ENCODE data around the gene TLR6. TPM values are rescaled to one million over a fixed set of nuclear protein-coding genes. Genes with fewer than 3 reads are reported as not detected.
A peak's percentile ranks its signal among the peaks of the same experiment; 100 is the strongest.

Gene TLR6
- total and polyA plus RNA-seq, 4 donors, result 1.4 to 6.1 (median 2.3) TPM

GRCh38 chr4:38831653-38832052 is 25.0 kb downstream of the TLR6 start:
- no peak for DNase-seq (ENCODE audit: low read depth in 4 of 6, low spot score in 6 of 6)
- Histone ChIP-seq H3K36me3 (ENCODE audit: control insufficient read depth, insufficient read depth, low read length) (no peaks in the 10 kb centered on the region), H3K27ac (ENCODE audit: low read depth, low read length) (no peak overlapping the region), H3K4me3 (ENCODE audit: low read depth, low read length) (no peak overlapping the region), H3K27me3 (ENCODE audit: control insufficient read depth, insufficient read depth, low read length) (no peaks in the 10 kb centered on the region), H3K4me1 (ENCODE audit: control insufficient read depth, insufficient read depth, low read length) (no peaks in the 10 kb centered on the region), H3K9me3 (ENCODE audit: control insufficient read depth, insufficient read depth, low read length) (peaks cover 8% of the 10 kb centered on the region)

GRCh38 chr4:38829237-38829636 is 27.4 kb downstream of the TLR6 start:
- DNase-seq (ENCODE audit: low read depth in 4 of 6, low spot score in 6 of 6), result no peak
- Histone ChIP-seq H3K4me3 (ENCODE audit: low read depth, low read length) (no peak overlapping the region), H3K4me1 (ENCODE audit: control insufficient read depth, insufficient read depth, low read length) (no peaks in the 10 kb centered on the region), H3K27me3 (ENCODE audit: control insufficient read depth, insufficient read depth, low read length) (no peaks in the 10 kb centered on the region), H3K9me3 (ENCODE audit: control insufficient read depth, insufficient read depth, low read length) (peaks cover under 1% of the 10 kb centered on the region), H3K27ac (ENCODE audit: low read depth, low read length) (no peak overlapping the region), H3K36me3 (ENCODE audit: control insufficient read depth, insufficient read depth, low read length) (no peaks in the 10 kb centered on the region)
- WGBS (ENCODE audit: insufficient coverage), result 93% methylated on average over 2 of the region's 5 CpGs

GRCh38 chr4:38823766-38824165 is 32.9 kb downstream of the TLR6 start:
- H3K27ac ChIP-seq (ENCODE audit: low read depth, low read length), result no peak overlapping the region
- DNase-seq (ENCODE audit: low read depth in 4 of 6, low spot score in 6 of 6), result no peak
- 94% methylated on average over 27 of the region's 27 CpGs for WGBS (ENCODE audit: insufficient coverage)
- no peaks in the 10 kb centered on the region for H3K36me3 ChIP-seq (ENCODE audit: control insufficient read depth, insufficient read depth, low read length)
- H3K4me1 ChIP-seq (ENCODE audit: control insufficient read depth, insufficient read depth, low read length), result no peaks in the 10 kb centered on the region
- no peaks in the 10 kb centered on the region for H3K27me3 ChIP-seq (ENCODE audit: control insufficient read depth, insufficient read depth, low read length)
- no peaks in the 10 kb centered on the region for H3K9me3 ChIP-seq (ENCODE audit: control insufficient read depth, insufficient read depth, low read length)
- no peak overlapping the region for H3K4me3 ChIP-seq (ENCODE audit: low read depth, low read length)

- Histone ChIP-seq H3K4me3 (ENCODE audit: low read depth, low read length) (no peak overlapping the region), H3K36me3 (ENCODE audit: control insufficient read depth, insufficient read depth, low read length) (no peaks in the 10 kb centered on the region), H3K9me3 (ENCODE audit: control insufficient read depth, insufficient read depth, low read length) (no peaks in the 10 kb centered on the region), H3K4me1 (ENCODE audit: control insufficient read depth, insufficient read depth, low read length) (no peaks in the 10 kb centered on the region), H3K27me3 (ENCODE audit: control insufficient read depth, insufficient read depth, low read length) (no peaks in the 10 kb centered on the region), H3K27ac (ENCODE audit: low read depth, low read length) (no peak overlapping the region)
- WGBS (ENCODE audit: insufficient coverage), result 79% methylated on average over 2 of the region's 5 CpGs
- no peak for DNase-seq (ENCODE audit: low read depth in 4 of 6, low spot score in 6 of 6)
Observed at GRCh38 chr4:38822748-38823303, 33.8 kb downstream of the TLR6 start.

- WGBS (ENCODE audit: insufficient coverage), result no CpG with 5 or more reads among the region's 3 CpGs
Observed at GRCh38 chr4:38821739-38822138, 34.9 kb downstream of the TLR6 start.

GRCh38 chr4:38820329-38821061 is 36.1 kb downstream of the TLR6 start:
- no peaks in the 10 kb centered on the region for H3K9me3 ChIP-seq (ENCODE audit: control insufficient read depth, insufficient read depth, low read length)
- H3K27ac ChIP-seq (ENCODE audit: low read depth, low read length), result no peak overlapping the region
- H3K27me3 ChIP-seq (ENCODE audit: control insufficient read depth, insufficient read depth, low read length), result no peaks in the 10 kb centered on the region
- DNase-seq (ENCODE audit: low read depth in 4 of 6, low spot score in 6 of 6), result no peak
- H3K4me3 ChIP-seq (ENCODE audit: low read depth, low read length), result no peak overlapping the region
- no peaks in the 10 kb centered on the region for H3K4me1 ChIP-seq (ENCODE audit: control insufficient read depth, insufficient read depth, low read length)
- WGBS (ENCODE audit: insufficient coverage), result 90% methylated on average over 2 of the region's 4 CpGs
- no peaks in the 10 kb centered on the region for H3K36me3 ChIP-seq (ENCODE audit: control insufficient read depth, insufficient read depth, low read length)

More at GRCh38 chr4:38821739-38822138, 34.9 kb downstream of the TLR6 start:
- Histone ChIP-seq H3K9me3 (ENCODE audit: control insufficient read depth, insufficient read depth, low read length) (no peaks in the 10 kb centered on the region), H3K4me3 (ENCODE audit: low read depth, low read length) (no peak overlapping the region), H3K4me1 (ENCODE audit: control insufficient read depth, insufficient read depth, low read length) (no peaks in the 10 kb centered on the region), H3K27me3 (ENCODE audit: control insufficient read depth, insufficient read depth, low read length) (no peaks in the 10 kb centered on the region), H3K36me3 (ENCODE audit: control insufficient read depth, insufficient read depth, low read length) (no peaks in the 10 kb centered on the region), H3K27ac (ENCODE audit: low read depth, low read length) (no peak overlapping the region)
- no peak for DNase-seq (ENCODE audit: low read depth in 4 of 6, low spot score in 6 of 6)

- Histone ChIP-seq H3K4me1 (ENCODE audit: control insufficient read depth, insufficient read depth, low read length) (no peaks in the 10 kb centered on the region), H3K27me3 (ENCODE audit: control insufficient read depth, insufficient read depth, low read length) (no peaks in the 10 kb centered on the region), H3K9me3 (ENCODE audit: control insufficient read depth, insufficient read depth, low read length) (no peaks in the 10 kb centered on the region), H3K4me3 (ENCODE audit: low read depth, low read length) (no peak overlapping the region), H3K27ac (ENCODE audit: low read depth, low read length) (no peak overlapping the region), H3K36me3 (ENCODE audit: control insufficient read depth, insufficient read depth, low read length) (no peaks in the 10 kb centered on the region)
- no peak for DNase-seq (ENCODE audit: low read depth in 4 of 6, low spot score in 6 of 6)
- 84% methylated on average over 3 of the region's 3 CpGs for WGBS (ENCODE audit: insufficient coverage)
Observed at GRCh38 chr4:38819569-38819968, 37.0 kb downstream of the TLR6 start.

- no peak overlapping the region for H3K27ac ChIP-seq (ENCODE audit: low read depth, low read length)
- no peaks in the 10 kb centered on the region for H3K9me3 ChIP-seq (ENCODE audit: control insufficient read depth, insufficient read depth, low read length)
- H3K4me3 ChIP-seq (ENCODE audit: low read depth, low read length), result no peak overlapping the region
- no peaks in the 10 kb centered on the region for H3K27me3 ChIP-seq (ENCODE audit: control insufficient read depth, insufficient read depth, low read length)
- WGBS (ENCODE audit: insufficient coverage), result 60% methylated on average over 1 of the region's 5 CpGs
- H3K4me1 ChIP-seq (ENCODE audit: control insufficient read depth, insufficient read depth, low read length), result no peaks in the 10 kb centered on the region
- H3K36me3 ChIP-seq (ENCODE audit: control insufficient read depth, insufficient read depth, low read length), result no peaks in the 10 kb centered on the region
- no peak for DNase-seq (ENCODE audit: low read depth in 4 of 6, low spot score in 6 of 6)
Observed at GRCh38 chr4:38818441-38818976, 38.1 kb downstream of the TLR6 start.

- no peaks in the 10 kb centered on the region for H3K4me1 ChIP-seq (ENCODE audit: control insufficient read depth, insufficient read depth, low read length)
- H3K36me3 ChIP-seq (ENCODE audit: control insufficient read depth, insufficient read depth, low read length), result no peaks in the 10 kb centered on the region
- H3K4me3 ChIP-seq (ENCODE audit: low read depth, low read length), result no peak overlapping the region
- H3K27ac ChIP-seq (ENCODE audit: low read depth, low read length), result no peak overlapping the region
- no peaks in the 10 kb centered on the region for H3K9me3 ChIP-seq (ENCODE audit: control insufficient read depth, insufficient read depth, low read length)
- DNase-seq (ENCODE audit: low read depth in 4 of 6, low spot score in 6 of 6), result peak in 1 of 6 donors; percentile 10
- 63% methylated on average over 2 of the region's 3 CpGs for WGBS (ENCODE audit: insufficient coverage)
- H3K27me3 ChIP-seq (ENCODE audit: control insufficient read depth, insufficient read depth, low read length), result no peaks in the 10 kb centered on the region
Observed at GRCh38 chr4:38815885-38816782, 40.5 kb downstream of the TLR6 start.

All from spinal cord (tissue), 10 donors.